Measurements from ENCODE around the gene WNT3.

The WNT3 gene

DNA sequence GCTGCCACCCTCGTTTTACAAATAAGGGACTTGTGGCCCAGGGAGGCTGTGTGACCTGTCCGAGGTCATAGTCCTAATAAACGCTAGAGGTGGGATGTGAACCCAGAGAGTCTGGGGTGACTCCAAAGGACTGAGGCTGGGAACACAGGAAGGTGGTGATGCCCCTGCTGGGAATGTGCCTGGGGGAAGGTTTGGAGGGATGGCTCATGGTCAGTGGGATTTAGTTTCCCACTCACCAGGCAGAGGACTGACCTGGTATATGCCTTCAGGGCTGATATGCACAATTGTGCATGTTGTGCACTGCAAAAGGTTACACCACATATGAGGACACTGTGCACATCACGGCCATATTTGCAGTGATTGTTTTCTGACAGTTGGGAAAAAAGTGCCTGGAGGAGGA, 19.0 kb upstream of the WNT3 start:
- DNase-seq (ENCODE audit: extremely low read depth in 1 of 2, low read depth in 1 of 2), result no peak

GRCh38 chr17:46836500-46836899, 18.0 kb upstream of the WNT3 start:
- no peak for DNase-seq (ENCODE audit: extremely low read depth in 1 of 2, low read depth in 1 of 2)

DNA sequence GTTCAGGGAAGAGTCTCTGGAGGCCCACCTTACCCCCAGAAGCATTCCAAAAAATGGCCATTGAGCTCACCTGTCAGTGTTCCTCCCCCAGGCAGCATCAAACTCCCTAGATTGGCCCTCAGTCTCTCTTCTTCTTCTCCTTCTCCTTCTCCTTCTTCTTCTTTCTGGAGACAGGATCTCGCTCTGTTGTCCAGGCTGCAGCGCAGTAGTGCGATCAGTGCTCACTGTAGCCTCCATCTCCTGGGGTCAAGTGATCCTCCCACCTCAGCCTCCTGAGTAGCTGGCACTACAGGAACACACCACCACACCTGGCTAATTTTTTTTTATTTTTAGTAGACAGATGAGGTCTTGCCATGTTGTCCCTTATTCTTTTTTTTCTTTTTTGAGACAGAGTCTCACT, 16.4 kb upstream of the WNT3 start:
- no peak for DNase-seq (ENCODE audit: extremely low read depth in 1 of 2, low read depth in 1 of 2)

DNA sequence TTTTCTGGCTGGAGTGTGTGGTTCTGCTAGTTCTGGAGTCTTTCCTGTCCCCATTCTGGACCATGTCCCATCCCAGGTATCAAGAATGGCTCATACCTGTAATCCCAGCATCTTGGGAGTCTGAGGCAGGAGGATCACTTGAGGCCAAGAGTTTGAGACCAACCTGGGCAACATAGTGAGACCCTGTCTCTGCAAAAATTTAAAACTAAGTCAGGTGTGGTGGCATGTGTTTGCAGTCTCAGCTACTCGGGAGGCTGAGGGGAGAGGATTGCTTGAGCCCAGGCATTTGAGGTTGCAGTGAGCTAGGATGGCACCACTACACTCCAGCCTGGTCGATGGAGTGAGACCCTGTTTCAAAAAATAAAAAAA, 15.3 kb upstream of the WNT3 start:
- no peak for DNase-seq (ENCODE audit: extremely low read depth in 1 of 2, low read depth in 1 of 2)

DNA sequence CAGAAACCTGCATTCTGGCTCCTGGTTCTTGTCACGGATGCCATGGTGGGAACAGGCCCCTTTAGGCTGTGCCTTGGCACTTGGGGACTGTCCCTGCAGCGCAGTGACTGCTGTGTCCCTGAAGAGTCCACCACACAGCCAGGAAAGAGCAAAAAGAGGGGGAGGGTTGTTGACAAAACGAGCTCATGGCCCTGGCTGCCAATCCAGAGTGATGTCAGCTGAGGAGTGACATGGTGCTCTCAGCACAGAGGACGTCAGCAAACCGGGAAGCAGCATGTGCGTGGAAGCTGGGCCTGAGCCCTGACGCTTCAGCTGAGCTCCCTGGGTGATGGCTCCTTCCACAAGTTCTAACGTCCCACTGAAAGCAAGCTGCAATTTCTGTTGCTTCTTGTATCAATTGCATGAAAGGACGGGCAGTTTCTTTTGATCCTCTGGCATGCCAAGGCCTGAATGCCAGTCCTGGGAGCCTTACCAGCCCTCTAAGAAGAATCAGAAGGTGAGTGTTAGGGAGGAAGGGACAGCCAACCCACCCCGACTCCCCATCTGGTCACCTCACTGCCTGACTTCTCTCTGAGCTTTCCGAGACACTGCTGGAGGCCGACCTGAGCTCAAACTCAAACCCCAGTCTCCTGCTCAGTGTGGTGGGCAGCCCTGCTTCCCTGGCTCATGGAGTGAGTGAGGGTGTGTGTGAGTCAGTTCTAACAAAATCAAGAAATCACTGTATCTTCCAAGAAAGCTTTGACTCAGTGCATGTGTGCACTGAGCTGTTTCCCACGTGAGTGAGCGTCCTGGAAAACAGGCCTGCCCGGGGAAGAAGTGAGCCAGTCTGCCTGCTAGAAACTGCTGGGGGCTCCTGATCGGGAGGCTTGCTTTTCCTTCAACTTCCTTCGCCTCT, 14.7 kb upstream of the WNT3 start:
- DNase-seq (ENCODE audit: extremely low read depth in 1 of 2, low read depth in 1 of 2), result no peak

- no peak for DNase-seq (ENCODE audit: extremely low read depth in 1 of 2, low read depth in 1 of 2)
Measured at GRCh38 chr17:46832331-46832821, 13.9 kb upstream of the WNT3 start.

GRCh38 chr17:46831573-46832330, 13.3 kb upstream of the WNT3 start:
- DNase-seq (ENCODE audit: extremely low read depth in 1 of 2, low read depth in 1 of 2), result no peak

GRCh38 chr17:46827274-46827673, 8.8 kb upstream of the WNT3 start:
- DNase-seq (ENCODE audit: extremely low read depth in 1 of 2, low read depth in 1 of 2), result no peak

- DNase-seq (ENCODE audit: extremely low read depth in 1 of 2, low read depth in 1 of 2), result no peak
Measured at GRCh38 chr17:46826116-46826515, 7.6 kb upstream of the WNT3 start.

DNA sequence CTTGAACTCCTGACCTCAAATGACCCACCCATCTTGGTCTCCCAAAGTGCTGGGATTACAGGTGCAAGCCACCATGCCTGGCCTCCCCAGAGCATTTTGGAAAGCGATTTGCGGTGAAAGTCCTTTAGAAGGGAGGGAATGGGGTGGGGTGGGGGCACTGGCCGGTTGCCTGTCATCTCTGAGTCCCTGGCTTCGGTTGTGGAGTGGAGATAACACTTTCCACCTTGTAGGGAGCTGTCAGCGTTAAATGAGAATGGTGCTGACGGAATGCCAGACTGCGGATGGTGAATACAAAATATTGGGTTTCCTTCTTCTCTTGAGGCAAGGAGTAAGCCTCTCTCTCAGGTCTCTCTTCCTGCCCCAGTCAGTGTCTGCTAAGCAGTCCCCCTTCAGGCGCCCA, 5.2 kb upstream of the WNT3 start:
- no peak for DNase-seq (ENCODE audit: extremely low read depth in 1 of 2, low read depth in 1 of 2)

DNA sequence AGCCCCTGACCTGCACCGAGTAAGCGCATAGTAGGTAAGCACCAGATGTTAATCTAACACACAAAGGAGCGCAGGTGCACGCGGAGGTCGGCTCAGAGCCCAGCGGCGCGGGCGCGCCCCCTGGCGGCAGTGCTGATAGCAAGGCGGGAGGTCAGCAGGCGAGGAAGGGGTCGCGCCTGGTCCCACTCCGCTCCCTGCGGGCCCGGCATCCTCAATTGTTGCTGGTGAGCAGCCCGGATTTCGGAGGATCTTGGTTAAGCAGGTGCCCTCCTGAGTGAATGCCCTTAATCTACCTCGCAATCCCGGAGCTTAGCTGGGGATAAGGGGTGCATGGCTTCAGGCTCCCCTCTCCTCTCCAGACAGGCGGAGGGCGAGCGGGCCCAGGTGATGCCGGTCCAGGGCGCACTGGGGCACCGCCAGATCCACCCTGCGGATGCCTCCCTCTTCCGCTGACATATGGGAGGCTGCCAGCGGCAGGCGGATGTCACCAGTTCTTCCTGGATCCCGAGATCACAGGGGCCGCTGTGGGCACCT, 4.0 kb upstream of the WNT3 start:
- no peak for DNase-seq (ENCODE audit: extremely low read depth in 1 of 2, low read depth in 1 of 2)

- DNase-seq (ENCODE audit: extremely low read depth in 1 of 2, low read depth in 1 of 2), result no peak
Measured at GRCh38 chr17:46821482-46822387, 3.2 kb upstream of the WNT3 start.

- no peak for DNase-seq (ENCODE audit: extremely low read depth in 1 of 2, low read depth in 1 of 2)
Measured at GRCh38 chr17:46820592-46821450, 2.3 kb upstream of the WNT3 start.

GRCh38 chr17:46819906-46820351, 1.4 kb upstream of the WNT3 start:
- no peak for DNase-seq (ENCODE audit: extremely low read depth in 1 of 2, low read depth in 1 of 2)

DNA sequence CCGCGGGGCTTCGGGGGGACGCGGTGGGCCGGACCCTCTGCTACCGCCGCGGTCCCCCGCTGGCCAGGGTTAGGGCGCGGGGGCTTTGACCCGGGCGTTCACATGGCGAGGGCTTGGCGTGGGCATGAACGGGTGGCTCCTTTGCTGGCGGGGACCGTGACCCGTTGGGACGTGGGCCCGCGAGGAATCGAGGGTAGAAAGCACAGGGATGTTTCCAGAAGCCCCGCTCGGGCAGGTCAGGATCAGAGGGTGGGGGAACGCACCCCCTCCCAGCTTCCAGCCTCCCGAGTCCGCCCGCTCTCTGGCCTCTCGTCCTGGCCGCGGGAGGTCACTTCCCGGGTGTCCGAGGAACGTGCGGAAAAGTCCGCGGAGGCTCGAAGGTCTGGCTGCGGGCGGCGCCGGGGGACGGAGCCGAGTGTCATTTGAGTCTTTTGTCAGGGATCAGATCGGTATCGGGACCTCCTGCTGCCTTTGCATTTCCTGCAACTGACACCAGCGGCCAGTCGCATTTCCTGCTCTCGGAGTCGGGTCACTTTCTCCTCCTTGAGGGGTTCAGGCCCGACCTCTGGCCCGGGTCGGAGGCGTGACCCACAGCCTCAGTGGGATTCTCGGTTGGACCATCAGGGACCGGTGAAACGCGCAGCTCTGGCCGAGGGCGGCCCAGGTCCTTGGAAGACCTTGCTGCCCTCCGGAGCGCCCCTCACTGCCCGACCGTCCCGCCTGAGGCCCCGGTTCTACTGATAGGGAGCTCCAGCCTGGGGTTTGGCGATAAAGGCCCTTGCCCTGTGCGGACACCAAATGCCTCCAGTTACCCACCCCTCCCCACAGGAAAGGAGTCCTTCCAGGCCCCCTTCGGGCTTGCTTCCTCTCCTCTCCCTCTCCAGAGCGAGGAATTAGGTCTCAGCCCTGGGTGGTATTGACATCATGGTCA, 702 bp upstream of the WNT3 start:
- DNase-seq (ENCODE audit: extremely low read depth in 1 of 2, low read depth in 1 of 2), result no peak

DNA sequence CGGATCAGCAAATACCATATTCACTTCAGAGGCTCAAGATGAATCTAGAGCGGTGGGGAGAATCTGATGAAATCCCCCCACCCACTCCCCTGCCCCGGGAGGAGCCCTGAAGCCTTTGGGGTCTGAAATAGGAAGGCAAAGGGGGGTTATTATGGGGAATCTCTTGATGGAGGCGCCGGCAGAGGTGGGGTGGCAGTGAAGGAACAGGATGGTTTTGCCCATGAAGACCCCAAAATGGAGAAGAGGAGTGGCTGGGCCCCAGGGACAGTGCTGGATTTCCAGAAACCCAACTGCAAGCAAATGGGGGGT, 637 bp downstream of the WNT3 start:
- DNase-seq (ENCODE audit: extremely low read depth in 1 of 2, low read depth in 1 of 2), result no peak

DNA sequence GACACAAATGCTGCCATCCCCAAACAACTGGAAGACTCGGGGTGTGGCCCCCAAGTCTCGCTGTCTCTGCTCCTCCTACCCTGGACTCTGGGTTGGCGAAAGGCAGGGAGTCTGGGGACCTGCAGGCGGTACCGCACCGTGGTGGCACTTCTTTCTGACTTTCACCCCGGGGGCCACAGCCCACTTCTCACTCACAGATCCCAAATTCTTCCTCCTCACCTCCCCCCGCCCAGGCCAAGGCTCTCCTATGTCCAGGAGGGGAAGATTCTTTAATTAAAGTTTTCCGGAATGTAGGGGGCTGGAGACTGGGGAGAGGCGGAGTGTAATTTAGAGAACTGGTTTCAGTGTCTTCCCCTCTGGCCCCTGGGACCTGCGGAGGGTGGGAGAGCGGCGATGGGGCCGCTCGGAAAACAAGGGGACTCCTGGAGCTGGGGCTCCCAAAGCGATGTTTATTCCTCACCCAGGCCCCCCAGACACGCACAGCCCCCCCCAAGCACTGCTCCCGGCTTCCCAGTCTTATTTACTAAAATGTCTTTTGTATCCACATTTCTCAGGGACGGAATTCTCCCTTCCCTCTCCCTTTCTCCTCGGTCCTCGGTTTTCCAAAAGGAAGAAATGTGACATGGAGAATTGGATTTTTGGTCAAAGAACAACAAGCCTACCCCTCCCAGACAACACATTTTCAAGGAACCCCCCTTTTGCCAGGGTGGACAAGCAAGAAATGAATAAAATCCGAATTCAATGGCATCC, 1.2 kb downstream of the WNT3 start:
- no peak for DNase-seq (ENCODE audit: extremely low read depth in 1 of 2, low read depth in 1 of 2)

Measured in stimulated activated CD8-positive, alpha-beta memory T cell treated with anti-CD3 and anti-CD28 coated beads, Interleukin-7, amount 100 ng/mL, for 48 hours (primary cell).